Measurements from ENCODE around the gene OR4D2.

Gene OR4D2

DNA sequence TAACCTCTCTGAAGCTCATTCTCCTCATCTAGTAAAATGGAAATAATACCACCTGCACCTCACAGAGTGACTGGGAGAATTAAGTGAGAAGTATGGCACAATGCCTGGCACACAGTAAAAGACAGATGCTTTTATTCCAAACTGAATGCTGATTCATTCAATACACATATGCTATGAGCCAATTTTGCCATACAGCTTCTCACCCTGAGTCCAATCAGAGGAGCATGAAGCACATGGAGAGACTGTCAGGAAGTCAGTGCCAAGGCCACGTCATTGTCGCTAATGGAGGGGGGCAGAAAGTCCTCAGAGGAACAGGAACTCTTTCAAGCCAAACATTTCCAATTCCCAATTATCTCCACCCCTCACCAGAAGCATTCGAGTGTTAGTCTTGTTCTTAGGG, 40.7 kb downstream of the OR4D2 start:
- no peaks in the 10 kb centered on the region for H3K79me2 ChIP-seq (ENCODE audit: insufficient read depth, low read length)
- no peaks in the 10 kb centered on the region for H3K9me2 ChIP-seq (replicated peaks; ENCODE audit: insufficient read depth, low read length)
- H3K9ac ChIP-seq (ENCODE audit: low read length) = no peak overlapping the region
- H3K9me3 ChIP-seq (ENCODE audit: insufficient read depth, low read length) = no peaks in the 10 kb centered on the region
- H3K36me3 ChIP-seq (ENCODE audit: low read length) = no peaks in the 10 kb centered on the region
- no peaks in the 10 kb centered on the region for H3K27me3 ChIP-seq (ENCODE audit: low read length)
- TF ChIP-seq EZH2phosphoT487 (conservative IDR thresholded peaks at IDR 0.05; ENCODE audit: low read length) = no peak
- TF ChIP-seq, protein P1, sequence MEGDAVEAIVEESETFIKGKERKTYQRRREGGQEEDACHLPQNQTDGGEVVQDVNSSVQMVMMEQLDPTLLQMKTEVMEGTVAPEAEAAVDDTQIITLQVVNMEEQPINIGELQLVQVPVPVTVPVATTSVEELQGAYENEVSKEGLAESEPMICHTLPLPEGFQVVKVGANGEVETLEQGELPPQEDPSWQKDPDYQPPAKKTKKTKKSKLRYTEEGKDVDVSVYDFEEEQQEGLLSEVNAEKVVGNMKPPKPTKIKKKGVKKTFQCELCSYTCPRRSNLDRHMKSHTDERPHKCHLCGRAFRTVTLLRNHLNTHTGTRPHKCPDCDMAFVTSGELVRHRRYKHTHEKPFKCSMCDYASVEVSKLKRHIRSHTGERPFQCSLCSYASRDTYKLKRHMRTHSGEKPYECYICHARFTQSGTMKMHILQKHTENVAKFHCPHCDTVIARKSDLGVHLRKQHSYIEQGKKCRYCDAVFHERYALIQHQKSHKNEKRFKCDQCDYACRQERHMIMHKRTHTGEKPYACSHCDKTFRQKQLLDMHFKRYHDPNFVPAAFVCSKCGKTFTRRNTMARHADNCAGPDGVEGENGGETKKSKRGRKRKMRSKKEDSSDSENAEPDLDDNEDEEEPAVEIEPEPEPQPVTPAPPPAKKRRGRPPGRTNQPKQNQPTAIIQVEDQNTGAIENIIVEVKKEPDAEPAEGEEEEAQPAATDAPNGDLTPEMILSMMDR (IDR thresholded peaks at IDR 0.05; ENCODE audit: insufficient read depth, low read length, poor library complexity, severe bottlenecking) = no peak
- no peak overlapping the region for H3K4me2 ChIP-seq (ENCODE audit: low read depth, low read length, poor library complexity, severe bottlenecking)
- no peaks in the 10 kb centered on the region for H4K20me1 ChIP-seq (ENCODE audit: low read depth, low read length)
- no peak overlapping the region for H2AFZ ChIP-seq (ENCODE audit: low read depth, low read length, severe bottlenecking)
- no peak overlapping the region for H3K27ac ChIP-seq (ENCODE audit: low read depth, low read length)
- no peaks in the 10 kb centered on the region for H3F3A ChIP-seq (ENCODE audit: insufficient read depth)
- no peak overlapping the region for H3K4me3 ChIP-seq (ENCODE audit: insufficient read depth, low read length, poor library complexity, severe bottlenecking)

DNA sequence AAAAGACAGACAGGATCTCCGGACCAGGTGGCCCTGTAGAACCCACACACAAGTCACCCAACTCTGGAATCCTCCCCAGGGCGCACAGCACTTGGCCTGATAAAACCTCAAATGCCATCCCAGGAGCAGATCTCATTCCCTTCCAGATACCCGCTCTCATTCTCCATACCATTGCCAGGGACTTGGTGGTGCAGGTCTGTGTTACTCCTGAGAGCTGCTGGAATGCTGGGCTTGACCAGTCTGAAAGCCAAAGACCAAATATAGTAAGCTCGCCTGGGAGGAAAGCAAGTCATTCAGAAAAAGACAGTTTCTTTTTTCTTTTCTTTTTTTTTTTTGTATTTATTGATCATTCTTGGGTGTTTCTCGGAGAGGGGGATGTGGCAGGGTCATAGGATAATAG, 41.6 kb downstream of the OR4D2 start:
- Histone ChIP-seq H3K36me3 (ENCODE audit: low read length) (no peaks in the 10 kb centered on the region), H3K9ac (ENCODE audit: low read length) (no peak overlapping the region), H2AFZ (ENCODE audit: low read depth, low read length, severe bottlenecking) (no peak overlapping the region), H3K27me3 (ENCODE audit: low read length) (no peaks in the 10 kb centered on the region), H4K20me1 (ENCODE audit: low read depth, low read length) (no peaks in the 10 kb centered on the region), H3K9me3 (ENCODE audit: insufficient read depth, low read length) (no peaks in the 10 kb centered on the region), H3K4me3 (ENCODE audit: insufficient read depth, low read length, poor library complexity, severe bottlenecking) (no peak overlapping the region), H3K4me2 (ENCODE audit: low read depth, low read length, poor library complexity, severe bottlenecking) (no peak overlapping the region), H3K9me2 (replicated peaks; ENCODE audit: insufficient read depth, low read length) (no peaks in the 10 kb centered on the region), H3K79me2 (ENCODE audit: insufficient read depth, low read length) (no peaks in the 10 kb centered on the region), H3F3A (ENCODE audit: insufficient read depth) (no peaks in the 10 kb centered on the region), H3K27ac (ENCODE audit: low read depth, low read length) (no peak overlapping the region)
- TF ChIP-seq EZH2phosphoT487 (conservative IDR thresholded peaks at IDR 0.05; ENCODE audit: low read length) = no peak
- TF ChIP-seq, protein P1 (IDR thresholded peaks at IDR 0.05; ENCODE audit: insufficient read depth, low read length, poor library complexity, severe bottlenecking) = no peak

DNA sequence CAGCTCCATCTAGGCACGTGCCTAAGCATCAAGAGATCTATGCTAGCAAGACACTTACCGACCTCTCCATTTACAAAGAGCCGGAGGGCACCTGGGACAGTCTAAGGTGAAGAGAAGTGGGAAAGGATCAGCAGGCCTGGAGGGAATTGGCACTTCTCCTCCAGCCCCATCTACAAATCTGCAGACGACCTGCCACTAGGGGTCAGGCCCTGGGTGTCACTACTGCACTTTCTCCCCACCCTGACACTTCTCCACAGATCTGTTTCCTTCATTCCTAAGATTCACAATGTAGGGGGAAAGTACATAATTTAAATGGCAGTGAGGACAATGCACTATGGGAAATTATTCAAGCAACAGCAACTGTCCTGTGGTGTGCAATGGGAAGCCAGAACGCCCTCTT, 44.1 kb downstream of the OR4D2 start:
- Histone ChIP-seq H4K20me1 (ENCODE audit: low read depth, low read length) (no peaks in the 10 kb centered on the region), H3K9ac (ENCODE audit: low read length) (no peak overlapping the region), H3K36me3 (ENCODE audit: low read length) (no peaks in the 10 kb centered on the region), H3K27me3 (ENCODE audit: low read length) (no peaks in the 10 kb centered on the region), H3K9me2 (replicated peaks; ENCODE audit: insufficient read depth, low read length) (no peaks in the 10 kb centered on the region), H3F3A (ENCODE audit: insufficient read depth) (no peaks in the 10 kb centered on the region), H3K4me3 (ENCODE audit: insufficient read depth, low read length, poor library complexity, severe bottlenecking) (no peak overlapping the region), H3K4me2 (ENCODE audit: low read depth, low read length, poor library complexity, severe bottlenecking) (no peak overlapping the region), H3K9me3 (ENCODE audit: insufficient read depth, low read length) (no peaks in the 10 kb centered on the region), H2AFZ (ENCODE audit: low read depth, low read length, severe bottlenecking) (no peak overlapping the region), H3K79me2 (ENCODE audit: insufficient read depth, low read length) (no peaks in the 10 kb centered on the region), H3K27ac (ENCODE audit: low read depth, low read length) (no peak overlapping the region)
- TF ChIP-seq, protein P1 (IDR thresholded peaks at IDR 0.05; ENCODE audit: insufficient read depth, low read length, poor library complexity, severe bottlenecking) = peak; percentile 19
- no peak for TF ChIP-seq EZH2phosphoT487 (conservative IDR thresholded peaks at IDR 0.05; ENCODE audit: low read length)
